Mucosa of descending colon (tissue), 3 donors: ENCODE data around the gene CYP21A2. TPM values are rescaled to one million over a fixed set of nuclear protein-coding genes. Genes with fewer than 3 reads are reported as not detected.
A peak's percentile ranks its signal among the peaks of the same experiment; 100 is the strongest.
"Not testable (repeated sequence)": the region's sequence is repeated elsewhere in the genome, so short reads cannot be mapped to it uniquely, and the experiment has no call there.

Experiments
- ATAC-seq: fragments of 200-7000 bp; cut with Tn5 transposase; one replicate; pipeline ENCODE4 v1.9.1; 2020; ENCODE audit warnings: mild to moderate bottlenecking, moderate library complexity
- DNase-seq, 3 donors: peaks; one replicate each; pipeline ENCODE4 v3.0.0-alpha.2; 2020
- H3K36me3 ChIP-seq: fragments of 200-600 bp; one replicate; pipeline ENCODE4 v1.8.0; 2021; ENCODE audit warnings: low read depth, mild to moderate bottlenecking
- H3K4me1 ChIP-seq: fragments of 200-600 bp; one replicate; pipeline ENCODE4 v1.8.0; 2021; ENCODE audit warnings: low read depth, mild to moderate bottlenecking
- H3K4me3 ChIP-seq: fragments of 200-600 bp; one replicate; pipeline ENCODE4 v1.8.0; 2021; ENCODE audit warnings: mild to moderate bottlenecking
- H3K9me3 ChIP-seq: fragments of 200-600 bp; one replicate; pipeline ENCODE4 v1.8.0; 2021; ENCODE audit warnings: mild to moderate bottlenecking
- intact Hi-C, 2 donors: fragments of 100-400 bp; cut with DNase I in 1 of 2; cut with micrococcal nuclease in 1 of 2; formaldehyde crosslinking; loops; one replicate each; pipeline versions ENCODE4 v1.11.0 to v1.11.1; 2022; cut with DNase I, micrococcal nuclease
- total RNA-seq, 3 donors: library from RNA; stranded (reverse); fragmentation: NEBNext Ultra II Directional in 2 of 3; extraction: Animal tissue kit (Norgen Biotek cat#: 25700) in 2 of 3; gene quantifications; one replicate each; pipeline versions ENCODE4 v1.2.1 to v1.2.4, GENCODE V29; 2021 to 2023
- donor health status: DM: no; HTN: no; CAD: no; lungs with moderate emphysema.
- donor health status: DM: no; HTN: no; CAD: no.
- donor health status: DM: no; HTN: yes; CAD: no.

The CYP21A2 gene
- total RNA-seq, 3 donors from 2014 or later, result 0.93 to 2.1 (median 0.94) TPM

GRCh38 chr6:32009537-32009936 is 28.7 kb upstream of the CYP21A2 start:
- H3K9me3 ChIP-seq, H3K4me1 ChIP-seq, H3K4me3 ChIP-seq, ATAC-seq, H3K36me3 ChIP-seq, intact Hi-C loops: not testable (repeated sequence)
- DNase-seq, result peak in 1 of 3 donors; percentile 4

- H3K36me3 ChIP-seq, H3K4me1 ChIP-seq, ATAC-seq, intact Hi-C loops, H3K9me3 ChIP-seq, H3K4me3 ChIP-seq: not testable (repeated sequence)
- peak in 1 of 3 donors; percentile 25 for DNase-seq
Measured at GRCh38 chr6:32010856-32011530, 27.2 kb upstream of the CYP21A2 start.

- ATAC-seq, H3K4me1 ChIP-seq, H3K4me3 ChIP-seq, intact Hi-C loops, H3K36me3 ChIP-seq, H3K9me3 ChIP-seq: not testable (repeated sequence)
- DNase-seq, result peak in 1 of 3 donors; percentile 37
Measured at GRCh38 chr6:32012941-32013617, 25.1 kb upstream of the CYP21A2 start.

- H3K4me1 ChIP-seq, H3K36me3 ChIP-seq, intact Hi-C loops, H3K4me3 ChIP-seq, H3K9me3 ChIP-seq, DNase-seq, ATAC-seq: not testable (repeated sequence)
Measured at GRCh38 chr6:32013738-32014137, 24.5 kb upstream of the CYP21A2 start.

- H3K4me3 ChIP-seq, H3K36me3 ChIP-seq, H3K9me3 ChIP-seq, DNase-seq, H3K4me1 ChIP-seq, intact Hi-C loops: not testable (repeated sequence)
- ATAC-seq, result peak; percentile 40
Measured at GRCh38 chr6:32014547-32014946, 23.7 kb upstream of the CYP21A2 start, which contains the start of gene C4B. Gene C4B (plus strand): TSS chr6:32014795. CDS start chr6:32014846, 51 bp downstream.

- H3K9me3 ChIP-seq, H3K4me1 ChIP-seq, H3K36me3 ChIP-seq, intact Hi-C loops, ATAC-seq, H3K4me3 ChIP-seq, DNase-seq: not testable (repeated sequence)
Measured at GRCh38 chr6:32022100-32022499, 16.1 kb upstream of the CYP21A2 start.

GRCh38 chr6:32028631-32029030 is 9.6 kb upstream of the CYP21A2 start:
- ATAC-seq, H3K36me3 ChIP-seq, H3K4me1 ChIP-seq, DNase-seq, H3K9me3 ChIP-seq, intact Hi-C loops, H3K4me3 ChIP-seq: not testable (repeated sequence)

- intact Hi-C loops, H3K4me3 ChIP-seq, H3K4me1 ChIP-seq, ATAC-seq, H3K36me3 ChIP-seq, H3K9me3 ChIP-seq: not testable (repeated sequence)
- peak in 1 of 3 donors; percentile 31 for DNase-seq
Measured at GRCh38 chr6:32029553-32029952, 8.7 kb upstream of the CYP21A2 start.

- H3K4me1 ChIP-seq, H3K36me3 ChIP-seq, DNase-seq, H3K9me3 ChIP-seq, H3K4me3 ChIP-seq, ATAC-seq, intact Hi-C loops: not testable (repeated sequence)
Measured at GRCh38 chr6:32035283-32036013, 2.8 kb upstream of the CYP21A2 start.

- H3K4me3 ChIP-seq, H3K4me1 ChIP-seq, intact Hi-C loops, DNase-seq, H3K9me3 ChIP-seq, H3K36me3 ChIP-seq, ATAC-seq: not testable (repeated sequence)
Measured at GRCh38 chr6:32037136-32037535, 1.1 kb upstream of the CYP21A2 start.

GRCh38 chr6:32038878-32039277 is 663 bp downstream of the CYP21A2 start:
- intact Hi-C loops, H3K9me3 ChIP-seq, ATAC-seq, H3K4me1 ChIP-seq, DNase-seq, H3K36me3 ChIP-seq, H3K4me3 ChIP-seq: not testable (repeated sequence)

GRCh38 chr6:32039321-32040274 is 1.4 kb downstream of the CYP21A2 start:
- H3K36me3 ChIP-seq, H3K9me3 ChIP-seq, DNase-seq, H3K4me3 ChIP-seq, intact Hi-C loops, H3K4me1 ChIP-seq, ATAC-seq: not testable (repeated sequence)

GRCh38 chr6:32040299-32041049 is 2.3 kb downstream of the CYP21A2 start:
- intact Hi-C loops, H3K4me1 ChIP-seq, H3K4me3 ChIP-seq, H3K9me3 ChIP-seq, H3K36me3 ChIP-seq, ATAC-seq: not testable (repeated sequence)
- DNase-seq, result peak in 1 of 3 donors; percentile 21
